Esophagus muscularis mucosa (tissue), 4 donors: ENCODE results near the gene TMUB1. TPM values are rescaled to one million over a fixed set of nuclear protein-coding genes. Genes with fewer than 3 reads are reported as not detected.

Experiments
- DNase-seq: peaks from one replicate; pipeline ENCODE4 v3.0.0-alpha.2; 2017; ENCODE audit errors: extremely low spot score
- H3K27ac ChIP-seq, 4 donors: fragments of 200-600 bp; sonication (generic); replicated peaks in 1 of 4; 1 replicate in 3 of 4; 2 replicates in 1 of 4; pipeline ENCODE4 v1.5.1; 2016 to 2019; ENCODE audit warnings: mild to moderate bottlenecking in 1 of 4
- H3K27me3 ChIP-seq, 4 donors: fragments of 200-600 bp; sonication (generic); one replicate each; pipeline versions ENCODE4 v1.5.1 to v1.6.0; 2016 to 2019
- H3K36me3 ChIP-seq, 4 donors: fragments of 200-600 bp; sonication (generic); one replicate each; pipeline ENCODE4 v1.5.1; 2016 to 2019
- H3K4me1 ChIP-seq, 4 donors: fragments of 200-600 bp; sonication (generic); one replicate each; pipeline ENCODE4 v1.5.1; 2016 to 2019
- H3K4me3 ChIP-seq, 4 donors: fragments of 200-600 bp; sonication (generic); 1 replicate in 2 of 4; 2 replicates in 2 of 4; pipeline ENCODE4 v1.5.1; 2016 to 2019; ENCODE audit warnings: mild to moderate bottlenecking in 4 of 4, moderate library complexity in 1 of 4
- H3K9me3 ChIP-seq, 4 donors: fragments of 200-600 bp; sonication (generic); 1 replicate in 3 of 4; 2 replicates in 1 of 4; pipeline ENCODE4 v1.5.1; 2016 to 2019
- EP300 ChIP-seq: sonication (generic); formaldehyde crosslinking; IDR thresholded peaks from one replicate; pipeline ENCODE4 v1.6.1; 2017; ENCODE audit warnings: antibody characterized with exemption
- POLR2A ChIP-seq: fragments of 450-650 bp; IDR thresholded peaks from one replicate; pipeline ENCODE4 v1.6.1; 2017; ENCODE audit warnings: antibody characterized with exemption, moderate library complexity, mild to moderate bottlenecking, low read depth
- POLR2AphosphoS5 ChIP-seq, 2 donors: sonication (generic); formaldehyde crosslinking; IDR thresholded peaks; one replicate each; pipeline ENCODE4 v1.6.1; 2017; ENCODE audit warnings: antibody characterized with exemption in 2 of 2
- WGBS: methylation state at CpG from one replicate; pipeline ENCODE4 v1.1.5; 2018; 5-methylcytosine and 5-hydroxymethylcytosine counted together
- intact Hi-C: fragments of 100-400 bp; cut with DNase I; formaldehyde crosslinking; loops from one replicate; pipeline ENCODE4 v1.15.1; 2023
- total RNA-seq, 4 donors: library from RNA; depleted of rRNA; stranded (reverse); fragments of >200 nt; gene quantifications; one replicate each; pipeline versions ENCODE4 v1.1.0 to v1.2.1, GENCODE V29; 2016
- TF ChIP-seq, protein P1 (sequence below), 3 experiments: fragments of 200-600 bp in 2 of 3; fragments of 450-650 bp in 1 of 3; sonication (generic) in 2 of 3; IDR thresholded peaks; one replicate each; pipeline ENCODE4 v1.5.1; 2017 to 2019; ENCODE audit warnings: antibody characterized with exemption in 3 of 3, mild to moderate bottlenecking in 2 of 3, moderate library complexity in 1 of 3

Gene TMUB1
- total RNA-seq, 4 donors from 2014 or later = 39.0 to 66.6 (median 51.4) TPM

DNA sequence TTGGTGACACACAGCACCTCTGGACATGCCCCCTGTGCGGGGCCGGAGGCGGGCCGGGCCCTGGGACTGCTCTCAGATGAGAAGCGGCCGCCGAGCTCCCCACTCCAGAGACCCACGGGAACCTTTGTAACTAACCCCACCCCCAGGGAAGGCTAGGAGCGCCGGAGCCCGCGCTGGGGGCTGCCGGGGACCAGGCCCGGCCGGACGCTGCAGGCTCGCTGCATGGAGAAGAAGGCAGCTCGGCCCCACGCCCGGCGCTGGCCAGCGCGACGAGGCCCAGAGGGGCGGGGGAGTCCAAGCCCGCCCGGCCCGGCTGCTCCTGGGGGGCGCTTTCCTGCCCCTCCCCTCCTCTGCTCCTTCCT, 39.5 kb upstream of the TMUB1 start:
- intact Hi-C loops = loop anchor here (10.0 kb wide), 1 partner anchor 122 kb away; the partner anchor contains the start of gene SMARCD3

DNA sequence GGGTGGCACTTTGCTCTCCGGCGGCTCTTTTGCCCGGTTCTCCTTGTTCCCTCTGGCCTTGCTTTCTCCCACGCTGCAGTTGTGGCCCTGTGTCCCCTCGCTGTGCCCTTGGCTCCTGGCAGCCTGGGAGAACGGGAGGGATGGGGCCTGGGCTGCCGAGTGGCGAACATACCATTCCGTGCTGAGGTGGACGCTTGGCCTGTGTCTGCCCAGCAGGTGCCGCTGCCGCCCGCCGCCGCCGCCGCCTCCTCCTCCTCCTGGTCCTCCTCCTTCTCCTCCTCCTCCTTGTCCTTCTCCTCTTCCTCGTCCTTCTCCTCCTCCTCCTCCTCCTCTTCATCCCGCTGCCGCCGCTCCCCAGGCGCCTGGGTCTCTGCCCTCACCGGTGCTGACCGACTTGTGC, 39.0 kb upstream of the TMUB1 start:
- Histone ChIP-seq H3K4me3 (no peak overlapping the region), H3K9me3 (no peaks in the 10 kb centered on the region), H3K4me1 (peaks cover 15 to 32% (median 21%) of the 10 kb centered on the region in 4 donors), H3K36me3 (peaks cover 36 to 82% (median 72%) of the 10 kb centered on the region in 4 donors), H3K27ac (no peak overlapping the region), H3K27me3 (no peaks in the 10 kb centered on the region)
- TF ChIP-seq EP300 (no peak), POLR2AphosphoS5 (IDR thresholded peaks at IDR 0.05) (no peak), POLR2A (no peak)
- TF ChIP-seq, protein P1, sequence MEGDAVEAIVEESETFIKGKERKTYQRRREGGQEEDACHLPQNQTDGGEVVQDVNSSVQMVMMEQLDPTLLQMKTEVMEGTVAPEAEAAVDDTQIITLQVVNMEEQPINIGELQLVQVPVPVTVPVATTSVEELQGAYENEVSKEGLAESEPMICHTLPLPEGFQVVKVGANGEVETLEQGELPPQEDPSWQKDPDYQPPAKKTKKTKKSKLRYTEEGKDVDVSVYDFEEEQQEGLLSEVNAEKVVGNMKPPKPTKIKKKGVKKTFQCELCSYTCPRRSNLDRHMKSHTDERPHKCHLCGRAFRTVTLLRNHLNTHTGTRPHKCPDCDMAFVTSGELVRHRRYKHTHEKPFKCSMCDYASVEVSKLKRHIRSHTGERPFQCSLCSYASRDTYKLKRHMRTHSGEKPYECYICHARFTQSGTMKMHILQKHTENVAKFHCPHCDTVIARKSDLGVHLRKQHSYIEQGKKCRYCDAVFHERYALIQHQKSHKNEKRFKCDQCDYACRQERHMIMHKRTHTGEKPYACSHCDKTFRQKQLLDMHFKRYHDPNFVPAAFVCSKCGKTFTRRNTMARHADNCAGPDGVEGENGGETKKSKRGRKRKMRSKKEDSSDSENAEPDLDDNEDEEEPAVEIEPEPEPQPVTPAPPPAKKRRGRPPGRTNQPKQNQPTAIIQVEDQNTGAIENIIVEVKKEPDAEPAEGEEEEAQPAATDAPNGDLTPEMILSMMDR (IDR thresholded peaks at IDR 0.05) = no peak
- intact Hi-C loops = loop anchor here (10.0 kb wide), 1 partner anchor 123 kb away; the partner anchor contains the start of gene SMARCD3
- 87% methylated on average over 24 of the region's 24 CpGs for WGBS
- no peak for DNase-seq

More for the DNA sequence above, 39.5 kb upstream of the TMUB1 start:
- no peak overlapping the region for H3K4me3 ChIP-seq
- H3K9me3 ChIP-seq = no peaks in the 10 kb centered on the region
- H3K4me1 ChIP-seq = peaks cover 15 to 32% (median 21%) of the 10 kb centered on the region in 4 donors
- no peak for DNase-seq
- 91% methylated on average over 14 of the region's 29 CpGs for WGBS
- no peaks in the 10 kb centered on the region for H3K27me3 ChIP-seq
- no peak overlapping the region for H3K27ac ChIP-seq
- H3K36me3 ChIP-seq = peaks cover 36 to 82% (median 69%) of the 10 kb centered on the region in 4 donors
- TF ChIP-seq POLR2AphosphoS5 (IDR thresholded peaks at IDR 0.05) = no peak
- TF ChIP-seq POLR2A = no peak
- TF ChIP-seq, protein P1 (IDR thresholded peaks at IDR 0.05) = no peak
- TF ChIP-seq EP300 = no peak

GRCh38 chr7:151121380-151122170, 38.3 kb upstream of the TMUB1 start:
- peaks cover 36 to 79% (median 79%) of the 10 kb centered on the region in 4 donors for H3K36me3 ChIP-seq
- TF ChIP-seq EP300 (no peak), POLR2AphosphoS5 (IDR thresholded peaks at IDR 0.05) (no peak), POLR2A (no peak)
- TF ChIP-seq, protein P1 (IDR thresholded peaks at IDR 0.05) = no peak

GRCh38 chr7:151120896-151121295, 37.6 kb upstream of the TMUB1 start:
- Histone ChIP-seq H3K4me3 (no peak overlapping the region), H3K27ac (no peak overlapping the region), H3K36me3 (peaks cover 36 to 80% (median 79%) of the 10 kb centered on the region in 4 donors), H3K9me3 (no peaks in the 10 kb centered on the region), H3K27me3 (no peaks in the 10 kb centered on the region), H3K4me1 (peaks cover 12 to 32% (median 19%) of the 10 kb centered on the region in 4 donors)
- TF ChIP-seq EP300 = no peak
- TF ChIP-seq, protein P1 (IDR thresholded peaks at IDR 0.05) = no peak
- TF ChIP-seq POLR2A = no peak
- no peak for TF ChIP-seq POLR2AphosphoS5 (IDR thresholded peaks at IDR 0.05)
- no peak for DNase-seq
- intact Hi-C loops = loop anchor here (10.0 kb wide), 1 partner anchor 124 kb away; the partner anchor contains the start of gene SMARCD3
- 88% methylated on average over 22 of the region's 22 CpGs for WGBS

More at GRCh38 chr7:151121380-151122170, 38.3 kb upstream of the TMUB1 start:
- Histone ChIP-seq H3K9me3 (no peaks in the 10 kb centered on the region), H3K27me3 (no peaks in the 10 kb centered on the region), H3K4me3 (no peak overlapping the region), H3K27ac (no peak overlapping the region), H3K4me1 (peaks cover 15 to 32% (median 20%) of the 10 kb centered on the region in 4 donors)
- DNase-seq = no peak
- intact Hi-C loops = loop anchor here (10.0 kb wide), 1 partner anchor 123 kb away; the partner anchor contains the start of gene SMARCD3
- WGBS = 89% methylated on average over 26 of the region's 30 CpGs
